K562 (cell line): ENCODE results near the gene PUS10. TPM values are rescaled to one million over a fixed set of nuclear protein-coding genes. Genes with fewer than 3 reads are reported as not detected.

ENCODE experiments used
- ATAC-seq: fragments of 200-7000 bp; cut with Tn5 transposase; 3 replicates; pipeline ENCODE4 v1.9.1; 2020; ENCODE audit warnings: moderate library complexity
- BruUV-seq: library from RNA; stranded (reverse); fragments of 400-500 nt; replicated peaks from 2 replicates; lab custom pipeline; 2021; lab: Mats Ljungman, UMichigan
- CTCF ChIA-PET: fragments of 300-600 bp; formaldehyde crosslinking; extraction: SDS; loops from one replicate; lab custom pipeline; 2021; ENCODE audit warnings: low intra/inter-chr PET ratio; lab: Yijun Ruan, JAX
- POLR2A ChIA-PET: fragments of 300-600, 350-650 bp; sonication (Branson Sonifier 250); formaldehyde crosslinking; extraction: SDS; loops from one replicate; lab custom pipeline; 2021; ENCODE audit warnings: antibody characterized with exemption, inconsistent platforms; lab: Yijun Ruan, JAX
- DNase-seq, 4 experiments: peaks; one replicate each; pipeline versions ENCODE4 v3.0.0 to v3.0.0-alpha.2; 2011 to 2018; ENCODE audit warnings: low spot score in 3 of 4, mixed read lengths in 3 of 4; ENCODE audit errors: extremely low read depth in 1 of 4
- FAIRE-seq: peaks from 2 replicates; lab custom pipeline; 2011; peaks lifted over from hg19 to GRCh38; lab: Jason Lieb, UNC
- H2AFZ ChIP-seq: 2 replicates; pipeline ENCODE4 v1.6.0; 2011; ENCODE audit warnings: low read depth, low read length, control low read depth, inconsistent platforms
- H3K27ac ChIP-seq: fragments of 200-600 bp; 3 replicates; pipeline ENCODE4 v1.8.0; 2011; ENCODE audit warnings: low read depth, mild to moderate bottlenecking, control low read depth, inconsistent platforms, low read length, moderate library complexity, mixed read lengths; ENCODE audit errors: extremely low read depth
- H3K27me3 ChIP-seq, 2 experiments: fragments of 300-600 bp in 1 of 2; 2 replicates in 1 of 2; 3 replicates in 1 of 2; pipeline versions ENCODE4 v1.6.0 to v1.8.0; 2011; ENCODE audit warnings: inconsistent platforms in 2 of 2, low read length in 2 of 2, mild to moderate bottlenecking in 1 of 2, mixed read lengths in 1 of 2, moderate library complexity in 1 of 2; ENCODE audit not compliant: control insufficient read depth in 2 of 2, insufficient read depth in 2 of 2
- H3K36me3 ChIP-seq: fragments of 300-600 bp; 3 replicates; pipeline ENCODE4 v1.8.0; 2011; ENCODE audit warnings: mild to moderate bottlenecking, low read length, inconsistent platforms; ENCODE audit not compliant: control insufficient read depth, insufficient read depth
- H3K4me1 ChIP-seq, 2 experiments: fragments of 200-600 bp in 1 of 2; replicated peaks in 1 of 2; 2 replicates in 1 of 2; 3 replicates in 1 of 2; pipeline versions ENCODE4 v1.5.1 to v1.8.0; 2011; ENCODE audit warnings: inconsistent platforms in 2 of 2, low read length in 2 of 2, mild to moderate bottlenecking in 1 of 2, mixed read lengths in 1 of 2, moderate library complexity in 1 of 2; ENCODE audit not compliant: control insufficient read depth in 2 of 2, insufficient read depth in 2 of 2
- H3K4me2 ChIP-seq: 2 replicates; pipeline ENCODE4 v1.6.1; 2011; ENCODE audit warnings: low read length, control low read depth, inconsistent platforms, mixed read lengths; ENCODE audit not compliant: insufficient read depth
- H3K4me3 ChIP-seq: fragments of 200-600 bp; sonication (generic), shearing (Covaris generic); 2 replicates; pipeline ENCODE4 v1.5.1; 2016; ENCODE audit warnings: control low read depth, inconsistent platforms
- H3K79me2 ChIP-seq: fragments of 200-600 bp; 3 replicates; pipeline ENCODE4 v1.8.0; 2011; ENCODE audit warnings: low read length, inconsistent platforms; ENCODE audit not compliant: control insufficient read depth, insufficient read depth
- H3K9ac ChIP-seq, 2 experiments: 2 replicates each; pipeline versions ENCODE4 v1.6.0 to v1.6.1; 2011; ENCODE audit warnings: low read depth in 2 of 2, low read length in 2 of 2, control low read depth in 1 of 2, inconsistent platforms in 1 of 2, mild to moderate bottlenecking in 1 of 2, mixed read lengths in 1 of 2; ENCODE audit not compliant: insufficient read depth in 1 of 2
- H3K9me1 ChIP-seq: one replicate; pipeline ENCODE4 v1.6.0; 2011; ENCODE audit warnings: inconsistent platforms, mild to moderate bottlenecking, low read length, moderate library complexity; ENCODE audit not compliant: control insufficient read depth, insufficient read depth
- H3K9me3 ChIP-seq: replicated peaks from 2 replicates; pipeline ENCODE4 v1.5.1; 2011; ENCODE audit warnings: low read depth, low read length, inconsistent platforms; ENCODE audit not compliant: control insufficient read depth, insufficient read depth
- H4K20me1 ChIP-seq: replicated peaks from 2 replicates; pipeline ENCODE4 v1.6.1; 2011; ENCODE audit warnings: low read length, inconsistent platforms, mixed read lengths; ENCODE audit not compliant: control insufficient read depth, insufficient read depth
- AFF1 ChIP-seq, 2 experiments: fragments of 450-650 bp; IDR thresholded peaks; 2 replicates each; pipeline ENCODE4 v1.6.1; 2018; ENCODE audit warnings: mild to moderate bottlenecking in 2 of 2, low read depth in 1 of 2; ENCODE audit not compliant: partially characterized antibody in 2 of 2
- BRD4 ChIP-seq: fragments of 200-600 bp; sonication (generic); IDR thresholded peaks from 2 replicates; pipeline ENCODE4 v1.6.1; 2017; ENCODE audit warnings: inconsistent platforms
- BRF2 ChIP-seq: IDR thresholded peaks from 3 replicates; pipeline ENCODE4 v1.6.1; 2011; ENCODE audit warnings: borderline replicate concordance, mild to moderate bottlenecking; ENCODE audit not compliant: insufficient read length, insufficient read depth
- CBX2 ChIP-seq: fragments of 200-600 bp; sonication (generic); IDR thresholded peaks from one replicate; pipeline ENCODE4 v1.6.1; 2012; ENCODE audit warnings: mild to moderate bottlenecking, low read length, inconsistent platforms; ENCODE audit not compliant: insufficient read depth, poor library complexity, severe bottlenecking
- CEBPB ChIP-seq: fragments of 450-650 bp; IDR thresholded peaks from 2 replicates; pipeline ENCODE4 v1.6.1; 2016; ENCODE audit warnings: missing genetic modification characterization, missing compliant biosample characterization
- DMBX1 ChIP-seq: fragments of 250-450 bp; sonication (Bioruptor Pico); IDR thresholded peaks from 2 replicates; pipeline ENCODE4 v1.8.0; 2022; ENCODE audit warnings: inconsistent platforms, mild to moderate bottlenecking, moderate library complexity, borderline replicate concordance
- EGR1 ChIP-seq: fragments of 450-650 bp; conservative IDR thresholded peaks from 2 replicates; pipeline ENCODE4 v1.6.1; 2017; ENCODE audit warnings: mild to moderate bottlenecking
- L3MBTL2 ChIP-seq: fragments of 450-650 bp; IDR thresholded peaks from 2 replicates; pipeline ENCODE4 v1.6.1; 2016; ENCODE audit warnings: mild to moderate bottlenecking, moderate library complexity
- MAZ ChIP-seq, 2 experiments: fragments of 450-650 bp in 1 of 2; sonication (generic) in 1 of 2; formaldehyde crosslinking; IDR thresholded peaks in 1 of 2; conservative IDR thresholded peaks in 1 of 2; 2 replicates each; pipeline versions ENCODE4 v1.4.0 to v1.5.0; 2020; ENCODE audit warnings: mild to moderate bottlenecking in 1 of 2, missing genetic modification reagents in 1 of 2
- NR2C1 ChIP-seq, 2 experiments: fragments of 450-650 bp; IDR thresholded peaks; 2 replicates each; pipeline ENCODE4 v1.6.1; 2017; ENCODE audit warnings: mild to moderate bottlenecking in 2 of 2, antibody characterized with exemption in 1 of 2, inconsistent platforms in 1 of 2, missing compliant biosample characterization in 1 of 2, missing genetic modification characterization in 1 of 2
- SAP30 ChIP-seq: fragments of 200-600 bp; sonication (generic); IDR thresholded peaks from 2 replicates; pipeline ENCODE4 v1.6.1; 2012; ENCODE audit warnings: borderline replicate concordance, low read depth, mild to moderate bottlenecking, moderate library complexity, low read length, control low read depth, inconsistent platforms; ENCODE audit not compliant: insufficient read depth, poor library complexity, severe bottlenecking
- UBTF ChIP-seq, 2 experiments: IDR thresholded peaks; 2 replicates each; pipeline ENCODE4 v1.6.1; 2012; ENCODE audit warnings: improper control_type of control experiment in 2 of 2, low read depth in 2 of 2, low read length in 2 of 2, borderline replicate concordance in 1 of 2
- ZNF140 ChIP-seq: fragments of 250-450 bp; sonication (Bioruptor Pico); IDR thresholded peaks from 2 replicates; pipeline ENCODE4 v1.8.0; 2021; ENCODE audit warnings: moderate library complexity, mild to moderate bottlenecking, inconsistent platforms
- WGBS: fragments of 100-300 bp; shearing (Covaris generic); methylation state at CpG from one replicate; pipeline ENCODE4 v1.1.6; 2016; ENCODE audit warnings: low coverage, mixed read lengths; ENCODE audit not compliant: insufficient coverage; ENCODE audit errors: missing lambda C conversion rate; 5-methylcytosine and 5-hydroxymethylcytosine counted together
- in situ Hi-C: fragments of 300-500 bp; cut with MboI; formaldehyde crosslinking; loops from 4 replicates; pipeline ENCODE4 v1.15.0; 2018; ENCODE audit warnings: inconsistent platforms, mixed read lengths
- intact Hi-C: fragments of 100-400 bp; cut with micrococcal nuclease; formaldehyde crosslinking; loops from 2 replicates; pipeline ENCODE4 v1.14.2; 2022
- polyA plus RNA-seq, 8 experiments: library from polyadenylated mRNA; depleted of rRNA in 4 of 8; stranded (reverse) in 5 of 8; unstranded in 3 of 8; fragments of >200 nt; fragmentation: Nextera tagmentation in 2 of 8; fragmentation: Illumina TruSeq in 1 of 8; extraction: Ambion mirVana in 2 of 8; extraction: Trizol in 1 of 8; gene quantifications; 2 replicates each; pipeline versions ENCODE4 v1.2.1 to v1.2.3, GENCODE V29; 2011 to 2014; ENCODE audit warnings: inconsistent platforms in 1 of 8, missing spikeins in 1 of 8
- total RNA-seq, 7 experiments: library from RNA; depleted of rRNA in 6 of 7; stranded (reverse); fragments of >200 nt in 6 of 7; fragmentation: Illumina TruSeq in 2 of 7; extraction: Trizol in 2 of 7; gene quantifications; 2 replicates each; pipeline versions ENCODE4 v1.2.1 to v1.2.3, GENCODE V29; 2011 to 2021; ENCODE audit warnings: low replicate concordance in 1 of 7

The PUS10 gene
- total and polyA plus RNA-seq, 9 of the 15 experiments (the other 6 are each of a cell fraction or from before 2014, with no cell fraction given), result 5.0 to 10.7 (median 7.6) TPM

- no TSS peak for BruUV-seq
- H3K36me3 ChIP-seq, result peaks cover 13% of the 10 kb centered on the region; the same call in 1 of the 3 replicates
- intact Hi-C loops, result loop anchor here (5.0 kb wide), 1 partner anchor 159 kb away; no protein-coding TSS in a partner anchor
- no peaks in the 10 kb centered on the region for H3K9me1 ChIP-seq
- H3K9ac ChIP-seq, result peak overlapping the region; percentile 94 to 97
- H3K79me2 ChIP-seq, result peaks cover 57% of the 10 kb centered on the region
- H3K27me3 ChIP-seq, result no peaks in the 10 kb centered on the region
- peak overlapping the region; percentile 90 for H3K4me3 ChIP-seq
- in situ Hi-C loops, result no loop called here
- peak overlapping the region; percentile 98 for H3K4me2 ChIP-seq
- no peaks in the 10 kb centered on the region for H3K9me3 ChIP-seq
- FAIRE-seq (no peak), ATAC-seq (peak; percentile 62), DNase-seq (peak in 1 of 4 experiments; percentile 35)
- under 1% methylated on average over 7 of the region's 7 CpGs for WGBS
- ChIA-PET CTCF (no interaction called here), POLR2A (interaction anchor here (0.6 to 1.8 kb wide), 4 partner anchors 15 to 341 kb away, joined by 3 to 5 read pairs (median 3); no protein-coding TSS in a partner anchor)
- H4K20me1 ChIP-seq, result no peaks in the 10 kb centered on the region
- peaks cover 0 to 4% of the 10 kb centered on the region in 2 experiments; a peak in 2 of 5 replicates for H3K4me1 ChIP-seq
- H2AFZ ChIP-seq, result peak overlapping the region; percentile 100
- peak overlapping the region; percentile 99 for H3K27ac ChIP-seq
- TF ChIP-seq AFF1 (IDR thresholded peaks at IDR 0.05; ENCODE audit: low read depth in 1 of 2, partially characterized antibody in 2 of 2), result peak in 1 of 2 experiments; percentile 23
- no peak for TF ChIP-seq SAP30
- 0 out of 4 replicates have a peak, but pooled peaks of 1 of the 2 experiments have one; percentile 6 for TF ChIP-seq UBTF (IDR thresholded peaks at IDR 0.05; ENCODE audit: borderline replicate concordance in 1 of 2, low read depth in 2 of 2, low read length in 2 of 2)
- no peak for TF ChIP-seq NR2C1 (IDR thresholded peaks at IDR 0.05)
- TF ChIP-seq NR2C1 (tag; IDR thresholded peaks at IDR 0.05), result no peak
- no peak for TF ChIP-seq DMBX1
- TF ChIP-seq CEBPB (tag), result 0 out of 2 replicates have a peak, but pooled peaks have one; percentile 81
- TF ChIP-seq CBX2, result no peak
- no peak for TF ChIP-seq BRF2
- TF ChIP-seq L3MBTL2, result 0 out of 2 replicates have a peak, but pooled peaks have one; percentile 23
- TF ChIP-seq ZNF140 (CRISPR knock-in tag), result no peak
- no peak for TF ChIP-seq BRD4
- no peak for TF ChIP-seq EGR1
- TF ChIP-seq MAZ (CRISPR knock-in tag; conservative IDR thresholded peaks at IDR 0.05 in 1 of 2, IDR thresholded peaks at IDR 0.05 in 1 of 2), result no peak
Measured at GRCh38 chr2:61018318-61018755, 282 bp upstream of the PUS10 start.
